8988T (cell line): ENCODE measurements around the gene WDR12.
"Not testable (repeated sequence)": the region's sequence is repeated elsewhere in the genome, so short reads cannot be mapped to it uniquely, and the experiment has no call there.

ENCODE experiments used
- DNase-seq: peaks from one replicate; pipeline ENCODE4 v3.0.0; 2011

The WDR12 gene

DNA sequence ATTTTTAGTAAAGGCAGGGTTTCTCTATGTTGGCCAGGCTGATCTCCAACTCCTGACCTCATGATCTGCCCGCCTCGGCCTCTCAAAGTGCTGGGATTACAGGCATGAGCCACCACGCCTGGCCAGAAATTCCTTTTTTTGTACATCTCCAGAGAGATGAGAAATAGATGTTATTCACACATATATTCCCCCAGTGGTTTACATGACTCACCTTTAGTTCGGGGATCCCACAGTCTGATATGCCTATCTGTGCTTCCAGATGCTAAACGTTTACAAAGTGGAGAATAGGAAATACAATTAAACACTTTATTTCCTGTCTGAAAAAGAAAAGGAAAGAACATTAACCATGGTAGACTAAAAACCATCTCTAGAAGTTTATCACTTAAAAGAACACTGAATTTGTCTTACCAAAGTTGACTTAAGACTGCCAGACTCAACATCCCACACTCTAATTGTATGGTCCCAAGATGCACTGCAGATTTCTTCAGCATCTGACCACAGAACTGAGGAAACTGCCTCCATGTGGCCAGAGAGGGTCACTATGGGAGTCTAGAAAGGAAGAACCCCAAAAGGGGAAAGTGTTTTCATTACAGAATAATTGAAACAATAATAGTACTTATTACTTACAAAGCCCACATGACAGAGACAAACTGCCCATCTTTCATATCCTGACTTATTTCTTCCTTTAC is 27.3 kb downstream of the WDR12 start:
- DNase-seq = no peak

- DNase-seq = no peak
Observed at GRCh38 chr2:202881570-202881969, 29.9 kb downstream of the WDR12 start.

DNA sequence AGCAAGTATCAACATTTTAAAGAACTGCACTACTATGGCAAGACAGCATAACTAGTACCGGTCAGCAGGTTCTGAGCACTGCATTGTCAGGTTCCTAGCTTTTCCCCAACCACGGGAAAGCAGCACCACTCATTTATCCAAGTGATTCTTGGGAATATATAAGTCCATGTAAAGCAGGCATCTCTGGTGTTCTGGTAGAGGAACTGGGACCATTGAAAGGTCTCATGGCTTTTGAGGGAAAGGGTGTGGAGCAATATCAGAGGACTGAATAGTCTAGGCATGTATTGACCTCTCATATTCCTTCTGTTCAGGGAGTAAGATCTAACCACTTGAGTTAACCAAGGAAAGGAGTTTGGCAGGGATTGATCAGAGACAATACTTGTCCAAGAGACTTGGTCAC is 33.8 kb downstream of the WDR12 start:
- DNase-seq = no peak

DNA sequence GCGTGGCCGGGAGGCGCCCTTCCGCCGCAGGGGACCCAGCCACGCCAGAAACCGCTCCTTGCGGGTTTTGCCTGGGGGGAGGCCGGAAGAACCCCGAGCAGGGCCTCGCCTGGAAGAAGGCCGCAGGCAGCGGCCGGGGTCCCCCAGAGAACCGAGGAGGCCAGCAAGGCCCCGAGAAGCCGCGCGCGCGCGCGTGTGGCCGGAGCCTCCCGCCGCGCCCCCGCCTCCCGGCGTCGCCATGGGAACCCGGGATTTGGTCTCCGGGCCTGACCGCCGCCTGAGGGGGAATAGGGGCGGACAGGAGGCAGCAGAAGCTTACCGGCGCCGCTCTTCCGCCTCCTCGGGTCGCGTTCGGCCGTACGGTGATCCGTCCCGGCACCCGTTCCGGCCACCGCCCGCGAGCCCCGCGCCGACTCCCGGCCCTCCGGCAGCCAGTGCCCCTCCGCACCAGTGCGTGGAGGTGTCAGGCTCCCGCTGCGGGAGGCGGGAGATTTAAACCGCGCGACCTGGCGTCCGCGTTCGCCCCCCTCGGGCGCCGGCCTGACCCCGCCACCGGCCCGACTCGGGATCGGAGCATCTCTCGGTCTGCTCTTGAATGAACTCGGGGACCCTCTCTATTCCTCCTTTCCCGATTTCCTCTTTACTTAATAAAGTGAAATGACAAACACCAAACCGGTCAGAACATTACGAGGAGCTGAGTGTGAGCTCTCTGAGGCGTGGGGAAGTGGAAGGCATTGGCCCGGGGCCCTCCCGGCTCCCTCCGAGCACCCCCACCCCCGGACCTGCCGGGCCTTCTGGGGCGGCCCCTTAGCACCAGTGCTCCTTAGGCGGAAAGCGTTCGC is 40.0 kb downstream of the WDR12 start, which contains the start of gene ICA1L:
Gene ICA1L, minus strand, starts transcription at position 467 of the 842 bp plus-strand sequence. CDS start 42,757 bp downstream, outside the sequence.
- DNase-seq = peak; percentile 32

GRCh38 chr2:202870431-202871299 is 40.8 kb downstream of the WDR12 start:
- DNase-seq = peak; percentile 43

DNA sequence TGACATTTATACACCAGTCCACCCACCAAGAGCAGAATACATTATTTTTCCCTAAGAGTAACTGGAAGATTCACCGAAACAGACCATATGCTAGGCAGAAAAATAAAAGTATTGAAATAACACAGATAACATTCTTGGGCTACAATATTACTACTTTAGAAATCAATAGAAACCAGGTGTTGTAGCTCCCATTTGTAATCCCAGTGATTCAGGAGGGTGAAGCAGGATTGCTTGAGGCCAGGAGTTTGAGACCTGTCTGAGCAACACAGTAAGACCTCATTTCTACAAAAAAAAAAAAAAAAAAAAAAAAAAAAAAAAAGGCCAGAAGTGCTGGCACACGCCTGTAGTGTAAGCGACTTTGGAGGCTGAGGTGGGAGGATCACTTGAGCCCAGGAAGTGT is 49.5 kb downstream of the WDR12 start:
- no peak for DNase-seq

- DNase-seq = no peak
Observed at GRCh38 chr2:202858601-202859000, 52.9 kb downstream of the WDR12 start.

GRCh38 chr2:202849343-202849742 is 62.1 kb downstream of the WDR12 start:
- not testable (repeated sequence) for DNase-seq

GRCh38 chr2:202848813-202849212 is 62.7 kb downstream of the WDR12 start:
- no peak for DNase-seq

GRCh38 chr2:202847693-202848524 is 63.6 kb downstream of the WDR12 start:
- DNase-seq = no peak

GRCh38 chr2:202844656-202845055 is 66.8 kb downstream of the WDR12 start:
- no peak for DNase-seq

- DNase-seq = no peak
Observed at GRCh38 chr2:202842690-202843089, 68.8 kb downstream of the WDR12 start.

DNA sequence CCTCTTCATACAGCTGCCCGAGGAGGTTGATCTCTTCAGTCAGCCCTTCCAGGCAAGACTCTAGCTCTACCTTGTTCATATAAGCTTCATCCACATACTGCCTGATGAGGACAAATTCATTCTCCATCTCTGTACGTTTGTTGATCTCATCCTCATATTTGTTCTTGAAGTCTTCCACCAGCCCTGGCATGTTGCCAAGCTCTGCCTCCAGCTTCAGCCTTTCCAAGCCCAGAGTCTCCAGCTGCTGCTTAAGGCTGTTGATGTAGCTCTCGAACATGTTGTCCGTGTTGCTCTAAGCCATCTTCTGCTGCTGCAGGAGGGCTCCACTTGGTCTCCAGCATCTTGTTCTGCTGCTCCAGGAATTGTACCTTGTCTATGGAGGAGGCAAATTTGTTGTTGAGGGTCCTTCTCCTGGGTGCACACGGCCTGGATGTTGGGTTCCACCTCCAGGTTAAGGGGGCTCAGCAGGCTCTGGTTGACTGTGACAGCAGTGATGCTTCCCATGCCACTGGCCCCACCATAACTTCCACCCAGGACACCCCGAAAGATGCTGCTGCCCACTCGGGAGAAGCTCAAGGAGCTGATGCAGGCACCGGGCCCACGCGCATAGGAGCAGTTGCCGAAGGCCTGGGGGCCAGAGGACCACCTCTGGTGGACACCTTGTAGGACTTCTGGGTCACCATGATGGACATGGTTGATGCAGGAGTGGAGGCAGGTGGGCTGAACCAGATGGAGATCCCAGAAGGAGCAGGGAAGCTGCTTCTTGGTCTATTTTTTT is 70.2 kb downstream of the WDR12 start:
- DNase-seq = no peak

- peak; percentile 20 for DNase-seq
Observed at GRCh38 chr2:202831242-202832220, 79.9 kb downstream of the WDR12 start.

DNA sequence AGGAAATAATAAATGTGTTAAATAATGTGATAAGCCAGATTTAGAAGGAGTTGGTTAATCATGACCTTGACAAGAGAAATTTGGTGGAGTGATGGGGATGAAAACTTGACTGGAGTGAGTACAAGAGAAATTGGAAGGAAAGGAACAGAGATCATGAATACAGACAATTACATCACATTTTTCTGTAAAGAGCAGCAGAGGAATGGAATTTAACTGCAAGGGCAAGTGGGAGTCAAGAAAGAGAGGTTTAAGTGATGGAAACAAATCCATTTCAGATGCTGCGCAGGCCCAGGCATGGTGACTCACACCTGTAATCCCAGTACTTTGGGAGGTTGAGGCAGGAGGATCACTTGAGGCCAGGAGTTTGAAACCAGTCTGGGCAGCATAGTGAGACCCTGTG is 86.6 kb downstream of the WDR12 start:
- no peak for DNase-seq
